ENCODE measurements around the gene PGRMC2.

DNA sequence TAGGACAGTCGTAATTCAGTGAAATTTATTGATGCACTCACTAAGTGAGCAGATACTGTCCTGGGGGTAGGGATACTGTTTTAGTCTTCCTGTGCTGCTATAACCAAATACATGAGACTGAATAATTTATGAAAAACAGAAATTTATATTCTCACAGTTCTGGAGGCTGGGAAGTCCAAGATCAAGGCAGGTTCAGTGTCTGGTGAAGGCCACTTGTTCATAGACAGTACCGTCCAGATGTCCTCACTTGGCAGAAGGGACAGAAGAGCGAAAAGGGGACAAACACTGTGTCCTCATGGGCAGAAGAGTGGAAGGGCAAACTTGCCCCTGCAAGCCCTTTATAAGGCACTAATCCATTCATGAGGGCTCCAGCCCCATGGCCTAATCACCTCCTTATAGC lies 45.6 kb downstream of the PGRMC2 start:
- TF ChIP-seq FOXK2 (IDR thresholded peaks at IDR 0.05) (no peak), SP1 (IDR thresholded peaks at IDR 0.05) (no peak), SUZ12 (IDR thresholded peaks at IDR 0.05) (no peak), ZNF384 (IDR thresholded peaks at IDR 0.05) (no peak), ARNT (IDR thresholded peaks at IDR 0.05) (no peak), FOXA1 (IDR thresholded peaks at IDR 0.05) (no peak), NFRKB (IDR thresholded peaks at IDR 0.05) (no peak), HDGF (IDR thresholded peaks at IDR 0.05; ENCODE audit: borderline replicate concordance) (no peak), CTBP1 (IDR thresholded peaks at IDR 0.05; ENCODE audit: borderline replicate concordance) (no peak), TARDBP (IDR thresholded peaks at IDR 0.05) (no peak), BHLHE40 (IDR thresholded peaks at IDR 0.05; ENCODE audit: borderline replicate concordance) (no peak), L3MBTL2 (conservative IDR thresholded peaks at IDR 0.05) (no peak), FOXM1 (IDR thresholded peaks at IDR 0.05; ENCODE audit: borderline replicate concordance) (no peak)
- TF ChIP-seq, protein P1, sequence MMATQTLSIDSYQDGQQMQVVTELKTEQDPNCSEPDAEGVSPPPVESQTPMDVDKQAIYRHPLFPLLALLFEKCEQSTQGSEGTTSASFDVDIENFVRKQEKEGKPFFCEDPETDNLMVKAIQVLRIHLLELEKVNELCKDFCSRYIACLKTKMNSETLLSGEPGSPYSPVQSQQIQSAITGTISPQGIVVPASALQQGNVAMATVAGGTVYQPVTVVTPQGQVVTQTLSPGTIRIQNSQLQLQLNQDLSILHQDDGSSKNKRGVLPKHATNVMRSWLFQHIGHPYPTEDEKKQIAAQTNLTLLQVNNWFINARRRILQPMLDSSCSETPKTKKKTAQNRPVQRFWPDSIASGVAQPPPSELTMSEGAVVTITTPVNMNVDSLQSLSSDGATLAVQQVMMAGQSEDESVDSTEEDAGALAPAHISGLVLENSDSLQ (IDR thresholded peaks at IDR 0.05), result no peak
